Activated CD4-positive, alpha-beta memory T cell treated with anti-CD3 and anti-CD28 coated beads, Interleukin-2, amount 10 ng/mL, durations not matched to agents 7 days and 5 days (primary cell): ENCODE data around the gene POLD2. TPM values are rescaled to one million over a fixed set of nuclear protein-coding genes. Genes with fewer than 3 reads are reported as not detected.

Source experiments
- CTCF ChIA-PET: fragments of 350-600 bp; sonication (Branson Sonifier 250); formaldehyde crosslinking; loops from one replicate; lab custom pipeline; 2021; ENCODE audit warnings: antibody characterized with exemption, inconsistent platforms; lab: Charles Lee
- POLR2A ChIA-PET: fragments of 350-600 bp; sonication (Branson Sonifier 250); formaldehyde crosslinking; loops from one replicate; lab custom pipeline; 2021; ENCODE audit warnings: antibody characterized with exemption; lab: Charles Lee
- DNase-seq: peaks from one replicate; pipeline ENCODE4 v3.0.0-alpha.2; 2020
- H3K27ac Mint-ChIP-seq: one replicate; pipeline ENCODE4 v1.8.0; 2021; ENCODE audit warnings: mild to moderate bottlenecking, mixed read lengths
- H3K27me3 Mint-ChIP-seq: one replicate; pipeline ENCODE4 v1.8.0; 2021; ENCODE audit warnings: mixed read lengths
- H3K36me3 Mint-ChIP-seq: one replicate; pipeline ENCODE4 v1.8.0; 2021; ENCODE audit warnings: low read depth, mixed read lengths
- H3K4me1 Mint-ChIP-seq: one replicate; pipeline ENCODE4 v1.8.0; 2021; ENCODE audit warnings: mixed read lengths
- H3K4me3 Mint-ChIP-seq: one replicate; pipeline ENCODE4 v1.8.0; 2021; ENCODE audit warnings: mild to moderate bottlenecking, mixed read lengths
- H3K9me3 Mint-ChIP-seq: one replicate; pipeline ENCODE4 v1.8.0; 2021; ENCODE audit warnings: mixed read lengths
- total RNA-seq, 2 experiments: library from RNA; stranded (reverse); gene quantifications; one replicate each; pipeline ENCODE4 v1.2.3, GENCODE V29; 2021

The POLD2 gene
- total RNA-seq, 2 experiments from 2014 or later, result 82.3 to 84.6 TPM

GRCh38 chr7:44105832-44106231 is 17.5 kb downstream of the POLD2 start:
- CTCF ChIA-PET, result no interaction called here

GRCh38 chr7:44104860-44105771 is 18.2 kb downstream of the POLD2 start:
- Mint-ChIP-seq H3K27ac (no peak overlapping the region), H3K9me3 (no peaks in the 10 kb centered on the region), H3K4me3 (no peak overlapping the region), H3K27me3 (peaks cover 33% of the 10 kb centered on the region), H3K4me1 (peaks cover 4% of the 10 kb centered on the region), H3K36me3 (no peaks in the 10 kb centered on the region)
- ChIA-PET CTCF (no interaction called here), POLR2A (interaction anchor here (1.0 to 1.6 kb wide), 4 partner anchors 8 to 61 kb away, joined by 3 to 8 read pairs (median 3); partner anchors contain the start of genes DBNL and POLD2)
- no peak for DNase-seq

More at GRCh38 chr7:44105832-44106231, 17.5 kb downstream of the POLD2 start:
- no peaks in the 10 kb centered on the region for H3K9me3 Mint-ChIP-seq
- no peak overlapping the region for H3K27ac Mint-ChIP-seq
- H3K27me3 Mint-ChIP-seq, result peaks cover 33% of the 10 kb centered on the region
- H3K4me3 Mint-ChIP-seq, result no peak overlapping the region
- H3K4me1 Mint-ChIP-seq, result peaks cover 4% of the 10 kb centered on the region
- POLR2A ChIA-PET, result interaction anchor here (1.1 to 1.6 kb wide), 3 partner anchors 8 to 17 kb away, joined by 3 to 8 read pairs (median 3); partner anchors contain the start of gene POLD2
- no peaks in the 10 kb centered on the region for H3K36me3 Mint-ChIP-seq
- no peak for DNase-seq

- H3K36me3 Mint-ChIP-seq, result no peaks in the 10 kb centered on the region
- no peak within 1 kb of the TSS for H3K27ac Mint-ChIP-seq
- H3K27me3 Mint-ChIP-seq, result peaks cover 33% of the 10 kb centered on the region
- H3K9me3 Mint-ChIP-seq, result no peaks in the 10 kb centered on the region
- peaks cover 4% of the 10 kb centered on the region for H3K4me1 Mint-ChIP-seq
- ChIA-PET POLR2A (interaction anchor here (1.0 to 1.6 kb wide), 3 partner anchors 12 to 60 kb away, joined by 3 to 8 read pairs (median 3); partner anchors contain the start of genes DBNL and POLD2), CTCF (no interaction called here)
- no peak within 1 kb of the TSS for H3K4me3 Mint-ChIP-seq
- no peak for DNase-seq
Observed at GRCh38 chr7:44103923-44104859, 19.2 kb downstream of the POLD2 start, which contains the start of gene AEBP1. Gene AEBP1, plus strand, starts transcription at chr7:44104345. Its CDS starts 321 bp downstream, at chr7:44104666.

GRCh38 chr7:44103566-44103922 is 19.8 kb downstream of the POLD2 start:
- peaks cover 33% of the 10 kb centered on the region for H3K27me3 Mint-ChIP-seq
- peaks cover 4% of the 10 kb centered on the region for H3K4me1 Mint-ChIP-seq
- no peak for DNase-seq
- ChIA-PET POLR2A (no interaction called here), CTCF (no interaction called here)
- H3K27ac Mint-ChIP-seq, result no peak overlapping the region
- H3K4me3 Mint-ChIP-seq, result no peak overlapping the region
- H3K36me3 Mint-ChIP-seq, result no peaks in the 10 kb centered on the region
- H3K9me3 Mint-ChIP-seq, result no peaks in the 10 kb centered on the region

GRCh38 chr7:44102846-44103565 is 20.3 kb downstream of the POLD2 start:
- no peaks in the 10 kb centered on the region for H3K36me3 Mint-ChIP-seq
- ChIA-PET POLR2A (no interaction called here), CTCF (no interaction called here)
- no peak overlapping the region for H3K27ac Mint-ChIP-seq
- no peak overlapping the region for H3K4me3 Mint-ChIP-seq
- DNase-seq, result no peak
- H3K4me1 Mint-ChIP-seq, result peaks cover 6% of the 10 kb centered on the region
- H3K27me3 Mint-ChIP-seq, result peaks cover 33% of the 10 kb centered on the region
- no peaks in the 10 kb centered on the region for H3K9me3 Mint-ChIP-seq

- Mint-ChIP-seq H3K27ac (no peak overlapping the region), H3K27me3 (peaks cover 33% of the 10 kb centered on the region)
Observed at GRCh38 chr7:44101966-44102845, 21.1 kb downstream of the POLD2 start.

GRCh38 chr7:44101303-44101965 is 21.9 kb downstream of the POLD2 start:
- no peak for DNase-seq
- Mint-ChIP-seq H3K4me1 (peaks cover 20% of the 10 kb centered on the region), H3K36me3 (no peaks in the 10 kb centered on the region), H3K27me3 (peaks cover 33% of the 10 kb centered on the region), H3K9me3 (no peaks in the 10 kb centered on the region), H3K4me3 (no peak overlapping the region), H3K27ac (no peak overlapping the region)
- ChIA-PET POLR2A (interaction anchor here (0.7 to 0.9 kb wide), 2 partner anchors 20 to 783 kb away, joined by 3 read pairs; no protein-coding TSS in a partner anchor), CTCF (no interaction called here)

More at GRCh38 chr7:44101966-44102845, 21.1 kb downstream of the POLD2 start:
- no peaks in the 10 kb centered on the region for H3K36me3 Mint-ChIP-seq
- H3K4me3 Mint-ChIP-seq, result no peak overlapping the region
- H3K4me1 Mint-ChIP-seq, result peaks cover 14% of the 10 kb centered on the region
- CTCF ChIA-PET, result no interaction called here
- H3K9me3 Mint-ChIP-seq, result no peaks in the 10 kb centered on the region
- no peak for DNase-seq
- POLR2A ChIA-PET, result interaction anchor here (0.7 to 0.9 kb wide), 2 partner anchors 21 to 782 kb away, joined by 3 read pairs; no protein-coding TSS in a partner anchor

- POLR2A ChIA-PET, result no interaction called here
- Mint-ChIP-seq H3K27ac (no peak overlapping the region), H3K36me3 (no peaks in the 10 kb centered on the region)
Observed at GRCh38 chr7:44100458-44101302, 22.7 kb downstream of the POLD2 start.

GRCh38 chr7:44099669-44100068 is 23.7 kb downstream of the POLD2 start:
- H3K9me3 Mint-ChIP-seq, result no peaks in the 10 kb centered on the region
- CTCF ChIA-PET, result no interaction called here
- H3K36me3 Mint-ChIP-seq, result no peaks in the 10 kb centered on the region
- no peak overlapping the region for H3K4me3 Mint-ChIP-seq
- H3K27me3 Mint-ChIP-seq, result peaks cover 19% of the 10 kb centered on the region
- peaks cover 18% of the 10 kb centered on the region for H3K4me1 Mint-ChIP-seq
- H3K27ac Mint-ChIP-seq, result no peak overlapping the region
- POLR2A ChIA-PET, result no interaction called here
- DNase-seq, result no peak

More at GRCh38 chr7:44100458-44101302, 22.7 kb downstream of the POLD2 start:
- Mint-ChIP-seq H3K4me3 (no peak overlapping the region), H3K4me1 (peaks cover 20% of the 10 kb centered on the region), H3K27me3 (peaks cover 28% of the 10 kb centered on the region), H3K9me3 (no peaks in the 10 kb centered on the region)
- CTCF ChIA-PET, result no interaction called here
- no peak for DNase-seq
